Measurements from ENCODE around the gene NUDT3. TPM values are rescaled to one million over a fixed set of nuclear protein-coding genes. Genes with fewer than 3 reads are reported as not detected.

The NUDT3 gene
- total RNA-seq, 4 donors from 2014 or later: 40.0 to 71.9 (median 50.6) TPM

- intact Hi-C loops (cut with DNase I; ENCODE audit: low total_unique reads) (no loop called here), in situ Hi-C loops (cut with MboI; ENCODE audit: low sequenced_read_pairs in 4 of 4) (no loop called here)
- Histone ChIP-seq H3K27ac (peak overlapping the region; percentile 72 to 90 (median 76)), H3K9me3 (no peaks in the 10 kb centered on the region), H3K36me3 (no peaks in the 10 kb centered on the region), H3K27me3 (no peaks in the 10 kb centered on the region), H3K4me3 (no peak overlapping the region), H3K4me1 (peaks cover 62 to 72% of the 10 kb centered on the region in 2 donors)
- no peak for ATAC-seq
- DNase-seq: no peak
- TF ChIP-seq POLR2A (IDR thresholded peaks at IDR 0.05): no peak
- TF ChIP-seq CTCF (IDR thresholded peaks at IDR 0.05 in 4 of 5, conservative IDR thresholded peaks at IDR 0.05 in 1 of 5): no peak
Measured at GRCh38 chr6:34342247-34342646, 50.2 kb downstream of the NUDT3 start.

- in situ Hi-C loops (cut with MboI; ENCODE audit: low sequenced_read_pairs in 4 of 4): no loop called here
Measured at GRCh38 chr6:34341481-34341971, 50.9 kb downstream of the NUDT3 start.

GRCh38 chr6:34340906-34341480 is 51.5 kb downstream of the NUDT3 start:
- TF ChIP-seq CTCF (IDR thresholded peaks at IDR 0.05 in 4 of 5, conservative IDR thresholded peaks at IDR 0.05 in 1 of 5) (no peak), POLR2A (IDR thresholded peaks at IDR 0.05) (no peak)
- Histone ChIP-seq H3K9me3 (no peaks in the 10 kb centered on the region), H3K4me1 (peaks cover 67 to 69% of the 10 kb centered on the region in 2 donors), H3K27me3 (no peaks in the 10 kb centered on the region), H3K4me3 (no peak overlapping the region), H3K27ac (peak overlapping the region; percentile 72 to 90 (median 76)), H3K36me3 (no peaks in the 10 kb centered on the region)
- intact Hi-C loops (cut with DNase I; ENCODE audit: low total_unique reads) (no loop called here), in situ Hi-C loops (cut with MboI; ENCODE audit: low sequenced_read_pairs in 4 of 4) (no loop called here)
- DNase-seq (no peak), ATAC-seq (peak in 1 of 2 donors; percentile 2)

More at GRCh38 chr6:34341481-34341971, 50.9 kb downstream of the NUDT3 start:
- Histone ChIP-seq H3K4me1 (peaks cover 67 to 74% of the 10 kb centered on the region in 2 donors), H3K4me3 (no peak overlapping the region), H3K27me3 (no peaks in the 10 kb centered on the region), H3K27ac (peak overlapping the region; percentile 72 to 90 (median 76)), H3K36me3 (no peaks in the 10 kb centered on the region), H3K9me3 (no peaks in the 10 kb centered on the region)
- ATAC-seq (peak; percentile 89 to 97), DNase-seq (peak; percentile 47 to 65)
- intact Hi-C loops (cut with DNase I; ENCODE audit: low total_unique reads): no loop called here
- no peak for TF ChIP-seq CTCF (IDR thresholded peaks at IDR 0.05 in 4 of 5, conservative IDR thresholded peaks at IDR 0.05 in 1 of 5)
- TF ChIP-seq POLR2A (IDR thresholded peaks at IDR 0.05): no peak

- intact Hi-C loops (cut with DNase I; ENCODE audit: low total_unique reads) (no loop called here), in situ Hi-C loops (cut with MboI; ENCODE audit: low sequenced_read_pairs in 4 of 4) (no loop called here)
- no peaks in the 10 kb centered on the region for H3K36me3 ChIP-seq
- no peaks in the 10 kb centered on the region for H3K9me3 ChIP-seq
- ATAC-seq (no peak), DNase-seq (no peak)
- H3K4me3 ChIP-seq: no peak overlapping the region
- peak overlapping the region; percentile 72 to 90 (median 76) for H3K27ac ChIP-seq
- H3K4me1 ChIP-seq: peaks cover 68 to 69% of the 10 kb centered on the region in 2 donors
- TF ChIP-seq CTCF (IDR thresholded peaks at IDR 0.05 in 4 of 5, conservative IDR thresholded peaks at IDR 0.05 in 1 of 5) (no peak), POLR2A (IDR thresholded peaks at IDR 0.05) (no peak)
- no peaks in the 10 kb centered on the region for H3K27me3 ChIP-seq
Measured at GRCh38 chr6:34340394-34340793, 52.1 kb downstream of the NUDT3 start.

All from gastrocnemius medialis (tissue), 4 donors.